Choroid plexus epithelial cell (primary cell): ENCODE results near the gene RAB4A.

ENCODE experiments used
- DNase-seq: peaks from one replicate; pipeline ENCODE4 v3.0.0-alpha.2; 2010; ENCODE audit warnings: low read depth
- H3K4me3 ChIP-seq: 2 replicates; pipeline ENCODE4 v1.5.1; 2011; ENCODE audit warnings: low read depth, mild to moderate bottlenecking, control low read depth, low read length, moderate library complexity
- TF ChIP-seq, protein P1 (sequence below): conservative IDR thresholded peaks from 2 replicates; pipeline ENCODE4 v1.5.1; 2011; ENCODE audit warnings: low read depth, mild to moderate bottlenecking, control low read depth, inconsistent platforms, low read length, moderate library complexity

Gene RAB4A

DNA sequence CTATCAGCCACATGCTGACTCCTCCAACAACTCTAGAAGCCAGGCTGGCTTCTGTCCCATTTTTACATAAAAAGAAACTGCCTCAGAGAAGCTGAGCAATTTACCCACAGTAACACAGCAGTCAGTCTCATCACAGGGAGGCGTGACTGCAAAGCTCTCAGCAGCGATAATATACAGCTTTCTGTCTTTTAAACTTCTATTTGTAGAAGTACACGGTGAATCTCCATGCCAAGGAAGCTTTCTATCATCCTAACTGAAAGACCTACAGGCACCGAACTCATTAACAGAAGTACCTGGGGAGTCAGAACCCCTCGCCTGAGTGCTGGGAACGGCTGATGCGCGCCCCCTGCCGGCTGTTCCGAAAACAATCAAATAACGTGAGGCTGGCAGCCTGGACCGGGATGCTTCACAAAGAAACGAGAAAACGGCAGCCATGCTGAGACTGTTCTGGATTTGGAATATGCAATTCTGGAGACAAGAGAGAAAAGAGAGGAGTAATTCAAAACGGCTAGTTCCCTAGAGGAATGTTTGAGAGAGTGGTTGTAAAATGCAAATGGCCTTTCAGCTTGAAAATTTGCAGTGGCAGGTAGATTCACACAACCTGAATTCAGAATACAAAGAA lies 43.5 kb upstream of the RAB4A start:
- peak; percentile 84 for DNase-seq
- H3K4me3 ChIP-seq, result no peak overlapping the region
- TF ChIP-seq, protein P1, sequence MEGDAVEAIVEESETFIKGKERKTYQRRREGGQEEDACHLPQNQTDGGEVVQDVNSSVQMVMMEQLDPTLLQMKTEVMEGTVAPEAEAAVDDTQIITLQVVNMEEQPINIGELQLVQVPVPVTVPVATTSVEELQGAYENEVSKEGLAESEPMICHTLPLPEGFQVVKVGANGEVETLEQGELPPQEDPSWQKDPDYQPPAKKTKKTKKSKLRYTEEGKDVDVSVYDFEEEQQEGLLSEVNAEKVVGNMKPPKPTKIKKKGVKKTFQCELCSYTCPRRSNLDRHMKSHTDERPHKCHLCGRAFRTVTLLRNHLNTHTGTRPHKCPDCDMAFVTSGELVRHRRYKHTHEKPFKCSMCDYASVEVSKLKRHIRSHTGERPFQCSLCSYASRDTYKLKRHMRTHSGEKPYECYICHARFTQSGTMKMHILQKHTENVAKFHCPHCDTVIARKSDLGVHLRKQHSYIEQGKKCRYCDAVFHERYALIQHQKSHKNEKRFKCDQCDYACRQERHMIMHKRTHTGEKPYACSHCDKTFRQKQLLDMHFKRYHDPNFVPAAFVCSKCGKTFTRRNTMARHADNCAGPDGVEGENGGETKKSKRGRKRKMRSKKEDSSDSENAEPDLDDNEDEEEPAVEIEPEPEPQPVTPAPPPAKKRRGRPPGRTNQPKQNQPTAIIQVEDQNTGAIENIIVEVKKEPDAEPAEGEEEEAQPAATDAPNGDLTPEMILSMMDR, result peak; percentile 89

DNA sequence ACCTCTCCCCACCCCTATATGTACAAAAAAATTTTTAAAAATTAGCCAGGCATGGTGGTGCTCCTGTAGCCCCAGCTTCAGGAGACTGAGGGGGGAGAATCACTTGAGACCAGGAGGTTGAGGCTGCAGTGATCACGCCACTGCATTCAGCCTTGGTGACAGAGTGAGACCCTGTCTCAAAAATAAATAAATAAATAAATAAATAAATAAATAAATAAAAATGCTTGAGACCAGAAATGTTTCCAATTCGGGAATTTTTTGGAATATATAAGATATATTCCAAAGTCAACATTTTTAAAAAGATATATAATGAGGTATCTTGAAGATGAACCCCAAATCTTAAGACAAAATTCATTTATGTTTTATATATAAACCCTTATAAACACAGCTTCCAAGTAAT lies 42.4 kb upstream of the RAB4A start:
- DNase-seq, result no peak
- TF ChIP-seq, protein P1, result no peak
- H3K4me3 ChIP-seq, result no peak overlapping the region

DNA sequence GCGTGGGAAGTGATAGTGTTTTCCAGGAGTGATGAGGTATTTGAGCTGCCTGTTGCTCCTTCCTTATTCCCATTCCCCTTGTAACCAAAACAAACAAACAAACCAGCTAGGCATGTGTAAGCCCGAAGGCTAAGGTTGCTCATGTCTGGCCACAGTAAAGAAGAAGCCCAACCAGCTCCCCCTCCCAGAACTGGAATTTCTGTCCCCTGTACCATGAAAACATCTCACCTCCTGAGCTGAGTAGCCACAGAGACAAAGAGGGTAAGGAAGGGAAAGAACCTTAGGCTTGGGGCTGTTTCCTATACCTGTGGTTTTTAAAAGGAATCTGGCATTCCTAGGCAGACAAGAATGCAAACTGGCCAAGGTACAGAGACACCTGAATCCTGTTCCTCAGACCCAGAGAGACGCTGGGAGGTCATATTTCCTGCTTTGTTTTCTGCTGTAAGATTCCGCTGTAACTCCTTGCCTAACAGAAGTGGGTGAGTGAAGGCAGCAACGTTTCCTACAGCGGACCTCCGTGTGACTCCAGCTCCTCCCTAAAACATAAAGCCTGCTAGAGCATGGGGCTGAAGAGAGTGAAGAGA lies 41.7 kb upstream of the RAB4A start:
- peak; percentile 45 for DNase-seq
- no peak overlapping the region for H3K4me3 ChIP-seq
- TF ChIP-seq, protein P1, result no peak

DNA sequence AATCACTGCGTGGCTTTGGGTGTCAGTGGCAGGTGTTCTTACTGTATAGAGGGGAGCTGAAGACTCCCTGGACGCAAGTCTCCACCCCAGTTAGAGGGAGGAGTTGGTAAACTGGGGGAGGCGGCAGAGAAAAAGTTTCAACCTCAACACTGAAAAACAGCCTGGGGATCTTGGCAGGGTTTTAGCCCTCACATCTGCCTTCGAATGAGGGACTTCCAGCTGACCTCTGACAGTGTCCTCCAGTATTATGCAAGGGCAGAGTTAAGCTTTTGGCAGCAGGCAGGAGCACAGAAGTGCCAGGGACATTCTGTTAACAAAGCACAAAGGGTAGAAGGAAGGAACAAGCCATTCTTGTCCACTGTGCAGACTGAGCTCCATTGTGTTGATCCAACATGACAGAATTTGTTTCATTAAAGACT lies 41.2 kb upstream of the RAB4A start:
- no peak overlapping the region for H3K4me3 ChIP-seq
- TF ChIP-seq, protein P1, result no peak
- DNase-seq, result no peak

DNA sequence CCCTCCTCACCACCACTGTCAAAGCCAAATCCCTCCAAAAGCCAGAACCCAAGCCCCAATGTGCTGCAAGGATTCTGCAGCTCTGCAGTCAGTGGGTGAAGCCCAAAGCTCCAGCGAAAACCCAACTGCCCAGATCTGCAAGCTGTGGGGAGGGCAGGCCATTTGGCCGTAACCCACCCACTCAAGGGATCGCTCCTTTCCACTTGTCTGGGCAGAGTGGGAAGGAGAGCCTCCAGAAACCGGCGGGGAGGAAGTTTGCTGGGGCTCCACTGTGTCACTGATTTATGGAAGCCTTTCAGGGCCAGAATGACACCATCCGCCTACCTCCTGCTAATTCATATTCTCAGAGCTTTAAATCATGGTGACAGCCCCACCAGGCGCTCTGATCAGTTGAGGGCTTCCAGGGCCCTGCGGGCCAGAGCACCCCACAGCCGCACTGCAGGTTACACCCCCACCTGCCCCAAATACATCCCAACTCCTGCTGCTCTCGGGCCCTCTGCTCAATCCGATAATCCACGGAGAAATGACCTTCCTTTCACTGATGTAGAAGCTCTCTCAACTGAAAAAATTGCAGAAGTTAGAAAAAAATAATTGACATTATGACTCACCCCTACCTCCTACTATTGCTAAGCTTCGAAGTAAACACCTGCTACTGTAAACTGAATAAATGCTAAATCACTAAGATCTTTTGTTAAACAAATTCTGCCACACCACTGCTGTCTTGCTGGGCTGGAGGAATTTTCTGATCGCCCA lies 40.6 kb upstream of the RAB4A start:
- no peak for DNase-seq
- TF ChIP-seq, protein P1, result no peak
- H3K4me3 ChIP-seq, result no peak overlapping the region

DNA sequence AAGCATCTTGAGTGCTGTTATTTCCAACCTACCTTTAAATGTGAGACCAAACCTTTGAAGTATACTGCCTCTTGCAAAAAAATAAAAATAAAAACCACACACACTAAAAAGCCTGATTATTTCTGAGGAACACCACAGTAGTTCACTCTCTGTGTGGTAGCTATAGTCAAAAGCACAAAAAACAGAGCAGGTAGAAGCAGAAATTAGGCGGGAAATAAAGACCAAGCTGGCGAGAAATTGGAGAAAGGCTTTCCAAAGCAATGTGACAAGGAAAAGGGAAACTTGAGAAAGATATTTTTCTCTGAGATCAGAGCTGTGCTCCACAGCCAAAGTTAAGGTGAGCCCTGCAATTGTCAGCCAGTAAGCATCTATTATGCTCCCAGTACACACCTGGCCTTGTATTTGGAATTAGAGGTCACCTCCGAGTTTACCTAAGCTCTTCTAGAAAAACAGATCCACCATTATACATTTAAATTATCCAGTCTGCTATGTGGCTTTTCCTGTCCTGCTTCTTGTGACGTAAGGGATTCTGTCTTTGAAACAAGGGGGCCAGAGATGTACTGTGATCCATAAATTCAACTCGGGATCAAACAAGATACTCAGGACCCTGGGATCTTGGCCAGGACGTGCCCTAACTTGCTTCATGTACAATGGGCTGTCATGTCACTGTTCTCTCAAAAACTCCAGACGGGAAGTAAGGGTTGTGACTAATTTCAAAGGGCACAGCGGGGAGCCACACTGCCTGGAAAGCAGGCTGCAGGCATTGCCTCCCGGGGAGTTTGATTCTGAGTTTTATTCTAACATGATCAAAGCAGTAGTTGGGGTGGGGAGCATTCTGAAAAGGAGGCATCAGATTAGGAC lies 39.8 kb upstream of the RAB4A start:
- DNase-seq, result peak; percentile 71
- TF ChIP-seq, protein P1, result no peak
- H3K4me3 ChIP-seq, result no peak overlapping the region
